ENCODE measurements around the gene GSTM4. TPM values are rescaled to one million over a fixed set of nuclear protein-coding genes. Genes with fewer than 3 reads are reported as not detected.

Gene GSTM4
- total and polyA plus RNA-seq, 2 donors (not counting 1 experiment from before 2014, with no cell fraction given): 17.7 to 30.8 TPM

DNA sequence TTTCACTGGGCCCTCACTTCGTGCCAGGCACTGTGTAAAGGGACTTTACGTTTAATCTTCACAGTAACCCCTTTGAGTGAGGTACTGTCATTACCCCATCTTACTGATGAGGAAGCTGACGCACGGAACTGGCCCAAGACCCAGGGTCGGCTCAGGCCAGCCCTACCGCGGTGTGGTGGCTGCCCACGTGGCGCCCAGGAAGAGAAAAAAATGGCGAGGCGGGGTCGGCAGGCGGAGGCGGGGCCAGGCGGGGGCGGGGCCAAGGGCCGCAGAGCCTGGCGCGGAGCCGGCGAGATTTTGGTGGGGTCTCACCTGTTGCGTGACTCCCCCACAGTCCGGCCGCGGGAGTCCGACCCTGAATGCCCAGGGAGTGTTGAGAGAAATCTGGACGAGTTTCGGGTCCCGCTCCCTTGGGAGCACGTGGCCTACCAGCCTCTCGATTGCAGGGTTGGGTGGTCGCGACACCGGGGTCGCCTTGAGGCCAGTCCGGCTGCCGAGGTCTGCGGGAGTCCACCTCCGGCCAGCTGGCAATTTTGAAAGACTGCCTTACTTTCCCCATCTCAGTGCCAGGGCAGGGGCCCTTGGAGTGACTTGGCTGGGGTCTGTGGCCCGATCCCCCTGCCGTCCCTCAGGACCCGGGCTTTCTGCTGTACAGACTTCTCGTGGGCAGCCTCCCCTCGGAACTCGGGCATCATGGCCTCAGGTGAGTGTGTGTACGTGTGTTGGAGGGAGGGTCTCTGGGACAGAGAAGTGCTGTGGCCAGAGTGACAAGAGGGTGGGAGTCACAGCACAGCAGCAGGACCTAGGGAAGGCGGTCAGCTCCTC, 36.1 kb upstream of the GSTM4 start, which contains the start of the genes AMPD2 and GNAT2:
Gene AMPD2 (plus strand): TSS at position 262 of the 825 bp plus-strand sequence. CDS start 1,339 bp downstream, outside the sequence.
Gene GNAT2 (minus strand): TSS at position 41 of the 825 bp plus-strand sequence. CDS start 6,746 bp downstream, outside the sequence.
- peaks cover 24% of the 10 kb centered on the region for H3K4me1 ChIP-seq (ENCODE audit: control insufficient read depth, extremely low read depth, insufficient read depth, low read length)
- TF ChIP-seq EZH2 (IDR thresholded peaks at IDR 0.05; ENCODE audit: low read length, missing control alignments): no peak
- TF ChIP-seq, protein P1, sequence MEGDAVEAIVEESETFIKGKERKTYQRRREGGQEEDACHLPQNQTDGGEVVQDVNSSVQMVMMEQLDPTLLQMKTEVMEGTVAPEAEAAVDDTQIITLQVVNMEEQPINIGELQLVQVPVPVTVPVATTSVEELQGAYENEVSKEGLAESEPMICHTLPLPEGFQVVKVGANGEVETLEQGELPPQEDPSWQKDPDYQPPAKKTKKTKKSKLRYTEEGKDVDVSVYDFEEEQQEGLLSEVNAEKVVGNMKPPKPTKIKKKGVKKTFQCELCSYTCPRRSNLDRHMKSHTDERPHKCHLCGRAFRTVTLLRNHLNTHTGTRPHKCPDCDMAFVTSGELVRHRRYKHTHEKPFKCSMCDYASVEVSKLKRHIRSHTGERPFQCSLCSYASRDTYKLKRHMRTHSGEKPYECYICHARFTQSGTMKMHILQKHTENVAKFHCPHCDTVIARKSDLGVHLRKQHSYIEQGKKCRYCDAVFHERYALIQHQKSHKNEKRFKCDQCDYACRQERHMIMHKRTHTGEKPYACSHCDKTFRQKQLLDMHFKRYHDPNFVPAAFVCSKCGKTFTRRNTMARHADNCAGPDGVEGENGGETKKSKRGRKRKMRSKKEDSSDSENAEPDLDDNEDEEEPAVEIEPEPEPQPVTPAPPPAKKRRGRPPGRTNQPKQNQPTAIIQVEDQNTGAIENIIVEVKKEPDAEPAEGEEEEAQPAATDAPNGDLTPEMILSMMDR (conservative IDR thresholded peaks at IDR 0.05 in 1 of 2, IDR thresholded peaks at IDR 0.05 in 1 of 2; ENCODE audit: low read depth in 1 of 2, low read length in 2 of 2): no peak
- H2AFZ ChIP-seq (ENCODE audit: low read length): peak within 1 kb of the TSS; percentile 57
- H3K36me3 ChIP-seq (ENCODE audit: control insufficient read depth, insufficient read depth, low read length): no peaks in the 10 kb centered on the region
- H3K27me3 ChIP-seq (ENCODE audit: control insufficient read depth, insufficient read depth, low read length): no peaks in the 10 kb centered on the region
- DNase-seq (ENCODE audit: low read depth in 2 of 2): peak; percentile 86
- no peaks in the 10 kb centered on the region for H4K20me1 ChIP-seq (ENCODE audit: control insufficient read depth, extremely low read depth, insufficient read depth, low read length)
- H3K4me3 ChIP-seq (replicated peaks in 1 of 4; ENCODE audit: control extremely low read depth in 1 of 4, insufficient read depth in 1 of 4, low read depth in 3 of 4, low read length in 4 of 4): peak within 1 kb of the TSS; percentile 61 to 87 (median 80)
- peak within 1 kb of the TSS; percentile 86 for H3K4me2 ChIP-seq (ENCODE audit: extremely low read depth, insufficient read depth, low read length)
- peak within 1 kb of the TSS; percentile 90 for H3K9ac ChIP-seq (ENCODE audit: insufficient read depth, low read length)
- no peaks in the 10 kb centered on the region for H3K9me3 ChIP-seq (ENCODE audit: control insufficient read depth, insufficient read depth, low read depth, low read length)
- peaks cover 44% of the 10 kb centered on the region for H3K79me2 ChIP-seq (ENCODE audit: control insufficient read depth, insufficient read depth, low read length)
- H3K27ac ChIP-seq (ENCODE audit: insufficient read depth, low read length): peak within 1 kb of the TSS; percentile 96

DNA sequence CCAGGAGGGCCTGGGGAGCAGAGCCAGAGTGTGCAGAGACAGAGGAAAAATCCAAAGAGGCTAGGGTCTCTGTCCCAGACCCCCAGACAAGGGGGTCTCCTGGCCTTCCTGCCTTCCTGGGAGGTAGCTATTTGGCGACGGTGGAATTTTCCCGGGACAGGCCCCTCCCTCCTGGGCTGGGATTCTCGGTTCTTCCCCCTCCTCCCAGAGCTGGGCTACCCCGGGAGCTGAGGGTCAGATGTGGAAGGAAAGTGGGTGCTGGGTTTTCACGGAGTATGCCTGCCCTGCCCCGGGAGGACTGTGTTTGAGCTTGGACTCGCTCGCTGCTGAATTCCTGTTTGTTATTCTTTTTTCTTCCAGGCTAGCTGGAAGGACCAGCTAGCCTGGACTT, 35.5 kb upstream of the GSTM4 start:
- no peaks in the 10 kb centered on the region for H4K20me1 ChIP-seq (ENCODE audit: control insufficient read depth, extremely low read depth, insufficient read depth, low read length)
- no peaks in the 10 kb centered on the region for H3K9me3 ChIP-seq (ENCODE audit: control insufficient read depth, insufficient read depth, low read depth, low read length)
- peak overlapping the region; percentile 86 for H3K4me2 ChIP-seq (ENCODE audit: extremely low read depth, insufficient read depth, low read length)
- peak overlapping the region; percentile 61 to 87 (median 80) for H3K4me3 ChIP-seq (replicated peaks in 1 of 4; ENCODE audit: control extremely low read depth in 1 of 4, insufficient read depth in 1 of 4, low read depth in 3 of 4, low read length in 4 of 4)
- peak; percentile 55 to 61 for DNase-seq (ENCODE audit: low read depth in 2 of 2)
- H3K79me2 ChIP-seq (ENCODE audit: control insufficient read depth, insufficient read depth, low read length): peaks cover 49% of the 10 kb centered on the region
- TF ChIP-seq, protein P1 (conservative IDR thresholded peaks at IDR 0.05 in 1 of 2, IDR thresholded peaks at IDR 0.05 in 1 of 2; ENCODE audit: low read depth in 1 of 2, low read length in 2 of 2): no peak
- no peak for TF ChIP-seq EZH2 (IDR thresholded peaks at IDR 0.05; ENCODE audit: low read length, missing control alignments)
- no peaks in the 10 kb centered on the region for H3K36me3 ChIP-seq (ENCODE audit: control insufficient read depth, insufficient read depth, low read length)
- peaks cover 24% of the 10 kb centered on the region for H3K4me1 ChIP-seq (ENCODE audit: control insufficient read depth, extremely low read depth, insufficient read depth, low read length)
- H3K27ac ChIP-seq (ENCODE audit: insufficient read depth, low read length): peak overlapping the region; percentile 96
- peak overlapping the region; percentile 90 for H3K9ac ChIP-seq (ENCODE audit: insufficient read depth, low read length)
- peak overlapping the region; percentile 20 for H2AFZ ChIP-seq (ENCODE audit: low read length)
- no peaks in the 10 kb centered on the region for H3K27me3 ChIP-seq (ENCODE audit: control insufficient read depth, insufficient read depth, low read length)

DNA sequence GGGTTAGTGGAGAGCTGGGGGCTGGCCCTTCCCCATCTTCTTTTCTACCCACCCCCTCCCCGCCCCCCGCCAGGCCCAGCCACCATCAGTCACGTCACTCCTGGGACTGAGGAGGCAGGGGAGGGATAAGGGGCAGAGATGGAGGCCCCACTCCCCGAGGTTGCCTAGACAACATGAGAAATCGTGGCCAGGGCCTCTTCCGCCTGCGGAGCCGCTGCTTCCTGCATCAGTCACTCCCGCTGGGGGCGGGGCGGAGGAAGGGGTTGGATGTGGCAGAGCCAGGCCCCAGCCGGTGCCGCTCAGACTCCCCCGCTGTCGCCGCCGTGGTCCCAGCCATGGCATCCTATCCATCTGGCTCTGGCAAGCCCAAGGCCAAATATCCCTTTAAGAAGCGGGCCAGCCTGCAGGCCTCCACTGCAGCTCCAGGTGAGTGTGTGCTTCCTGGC, 35.0 kb upstream of the GSTM4 start:
- H3K36me3 ChIP-seq (ENCODE audit: control insufficient read depth, insufficient read depth, low read length): no peaks in the 10 kb centered on the region
- no peaks in the 10 kb centered on the region for H3K9me3 ChIP-seq (ENCODE audit: control insufficient read depth, insufficient read depth, low read depth, low read length)
- peak overlapping the region; percentile 96 for H3K27ac ChIP-seq (ENCODE audit: insufficient read depth, low read length)
- peaks cover 49% of the 10 kb centered on the region for H3K79me2 ChIP-seq (ENCODE audit: control insufficient read depth, insufficient read depth, low read length)
- no peak for TF ChIP-seq EZH2 (IDR thresholded peaks at IDR 0.05; ENCODE audit: low read length, missing control alignments)
- TF ChIP-seq, protein P1 (conservative IDR thresholded peaks at IDR 0.05 in 1 of 2, IDR thresholded peaks at IDR 0.05 in 1 of 2; ENCODE audit: low read depth in 1 of 2, low read length in 2 of 2): no peak
- H4K20me1 ChIP-seq (ENCODE audit: control insufficient read depth, extremely low read depth, insufficient read depth, low read length): no peaks in the 10 kb centered on the region
- H3K4me2 ChIP-seq (ENCODE audit: extremely low read depth, insufficient read depth, low read length): peak overlapping the region; percentile 86
- no peaks in the 10 kb centered on the region for H3K27me3 ChIP-seq (ENCODE audit: control insufficient read depth, insufficient read depth, low read length)
- peak overlapping the region; percentile 65 to 87 (median 80) for H3K4me3 ChIP-seq (replicated peaks in 1 of 4; ENCODE audit: control extremely low read depth in 1 of 4, insufficient read depth in 1 of 4, low read depth in 3 of 4, low read length in 4 of 4)
- no peak overlapping the region for H2AFZ ChIP-seq (ENCODE audit: low read length)
- H3K9ac ChIP-seq (ENCODE audit: insufficient read depth, low read length): peak overlapping the region; percentile 90
- peak; percentile 92 to 95 for DNase-seq (ENCODE audit: low read depth in 2 of 2)
- H3K4me1 ChIP-seq (ENCODE audit: control insufficient read depth, extremely low read depth, insufficient read depth, low read length): peaks cover 24% of the 10 kb centered on the region
